Gastroesophageal sphincter (tissue), 3 donors: ENCODE data around the gene BAG5.

ENCODE experiments used
- POLR2AphosphoS5 ChIP-seq: sonication (generic); formaldehyde crosslinking; IDR thresholded peaks from one replicate; pipeline ENCODE4 v1.6.1; 2017; ENCODE audit warnings: antibody characterized with exemption
- TF ChIP-seq, protein P1 (sequence below), 4 experiments: fragments of 200-600 bp in 2 of 4; fragments of 450-650 bp in 2 of 4; sonication (generic) in 1 of 4; IDR thresholded peaks; one replicate each; pipeline ENCODE4 v1.5.1; 2017 to 2019; ENCODE audit warnings: antibody characterized with exemption in 4 of 4, mild to moderate bottlenecking in 2 of 4, moderate library complexity in 2 of 4

DNA sequence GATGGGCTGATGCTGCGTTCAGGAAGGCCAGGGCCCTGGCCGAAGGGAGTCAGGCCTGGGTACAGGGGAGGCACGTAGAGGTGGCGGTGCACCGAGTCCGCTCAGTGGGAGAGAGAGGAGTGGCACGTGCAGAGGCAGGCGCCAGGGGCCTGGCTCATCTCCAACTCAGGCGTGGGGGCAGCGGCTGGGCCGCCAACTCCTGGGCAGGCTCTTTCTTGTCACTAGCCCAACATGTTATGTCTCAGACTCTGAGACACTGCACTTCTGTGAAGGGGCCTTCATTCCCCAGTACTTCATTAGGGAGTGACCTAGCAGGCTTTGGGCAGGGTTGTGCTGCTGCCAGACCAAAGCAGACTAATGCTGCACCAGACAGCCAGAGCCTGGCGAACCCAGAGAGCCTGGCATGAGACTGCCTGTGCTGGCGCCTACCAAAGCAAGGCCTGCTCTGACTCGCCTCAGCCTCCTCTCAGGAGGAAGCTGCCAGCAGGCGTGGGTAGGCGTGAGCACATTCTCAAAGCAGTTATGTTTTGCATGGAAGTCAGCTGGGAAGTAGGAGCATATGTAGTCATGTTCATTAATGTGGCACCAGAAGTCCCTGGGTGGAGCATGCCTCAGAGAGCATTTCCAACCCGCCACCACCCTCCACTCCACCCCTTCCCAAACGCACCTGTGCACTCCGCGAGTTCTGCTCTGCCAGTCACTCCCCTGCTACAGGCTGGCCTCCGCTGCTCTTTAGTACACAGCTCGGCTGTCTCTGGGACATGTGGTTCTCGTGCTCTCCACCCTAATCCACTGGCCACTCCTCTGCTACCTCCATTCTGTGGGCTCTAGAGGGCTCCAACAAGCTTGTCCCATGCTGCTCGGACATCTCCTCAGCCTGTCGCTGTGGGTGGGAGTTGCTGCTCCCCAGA, 49.5 kb downstream of the BAG5 start:
- TF ChIP-seq, protein P1, sequence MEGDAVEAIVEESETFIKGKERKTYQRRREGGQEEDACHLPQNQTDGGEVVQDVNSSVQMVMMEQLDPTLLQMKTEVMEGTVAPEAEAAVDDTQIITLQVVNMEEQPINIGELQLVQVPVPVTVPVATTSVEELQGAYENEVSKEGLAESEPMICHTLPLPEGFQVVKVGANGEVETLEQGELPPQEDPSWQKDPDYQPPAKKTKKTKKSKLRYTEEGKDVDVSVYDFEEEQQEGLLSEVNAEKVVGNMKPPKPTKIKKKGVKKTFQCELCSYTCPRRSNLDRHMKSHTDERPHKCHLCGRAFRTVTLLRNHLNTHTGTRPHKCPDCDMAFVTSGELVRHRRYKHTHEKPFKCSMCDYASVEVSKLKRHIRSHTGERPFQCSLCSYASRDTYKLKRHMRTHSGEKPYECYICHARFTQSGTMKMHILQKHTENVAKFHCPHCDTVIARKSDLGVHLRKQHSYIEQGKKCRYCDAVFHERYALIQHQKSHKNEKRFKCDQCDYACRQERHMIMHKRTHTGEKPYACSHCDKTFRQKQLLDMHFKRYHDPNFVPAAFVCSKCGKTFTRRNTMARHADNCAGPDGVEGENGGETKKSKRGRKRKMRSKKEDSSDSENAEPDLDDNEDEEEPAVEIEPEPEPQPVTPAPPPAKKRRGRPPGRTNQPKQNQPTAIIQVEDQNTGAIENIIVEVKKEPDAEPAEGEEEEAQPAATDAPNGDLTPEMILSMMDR (IDR thresholded peaks at IDR 0.05), result no peak
- no peak for TF ChIP-seq POLR2AphosphoS5
